PC-9 (cell line): ENCODE data around the gene NAAA. TPM values are rescaled to one million over a fixed set of nuclear protein-coding genes. Genes with fewer than 3 reads are reported as not detected.

Experiments used
- BruUV-seq: library from RNA; stranded (reverse); fragments of 400-500 nt; replicated peaks from 2 replicates; lab custom pipeline; 2021; lab: Mats Ljungman, UMichigan
- CTCF ChIA-PET: fragments of 300-600 bp; sonication (Branson Sonifier 250); formaldehyde crosslinking; loops from one replicate; lab custom pipeline; 2022; ENCODE audit warnings: antibody characterized with exemption; lab: Charles Lee
- POLR2A ChIA-PET: fragments of 300-600 bp; sonication (Branson Sonifier 250); formaldehyde crosslinking; loops from one replicate; lab custom pipeline; 2022; ENCODE audit warnings: antibody characterized with exemption; ENCODE audit not compliant: unreplicated experiment; lab: Charles Lee
- DNase-seq, 2 experiments: peaks; one replicate each; pipeline versions ENCODE4 v3.0.0 to v3.0.0-alpha.2; 2015 to 2022; ENCODE audit warnings: mixed read lengths in 1 of 2
- H2AFZ ChIP-seq: fragments of 200-600 bp; sonication (generic); 2 replicates; pipeline ENCODE4 v1.8.1; 2017; ENCODE audit warnings: antibody characterized with exemption
- H3F3A ChIP-seq: fragments of 200-600 bp; sonication (generic); 2 replicates; pipeline ENCODE4 v1.8.1; 2017; ENCODE audit warnings: antibody characterized with exemption, mild to moderate bottlenecking, low read depth; ENCODE audit not compliant: insufficient read depth
- H3K27ac ChIP-seq: fragments of 200-600 bp; sonication (generic); 2 replicates; pipeline ENCODE4 v1.6.1; 2016; ENCODE audit warnings: mixed run types
- H3K27me3 ChIP-seq: fragments of 200-600 bp; sonication (generic); 2 replicates; pipeline ENCODE4 v1.6.1; 2016; ENCODE audit warnings: low read depth, mixed run types; ENCODE audit not compliant: insufficient read depth
- H3K36me3 ChIP-seq: fragments of 200-600 bp; sonication (generic); 2 replicates; pipeline ENCODE4 v1.6.1; 2016; ENCODE audit warnings: low read depth, mixed run types
- H3K4me1 ChIP-seq: fragments of 200-600 bp; sonication (generic); replicated peaks from 2 replicates; pipeline ENCODE4 v1.6.1; 2016; ENCODE audit warnings: mixed run types; ENCODE audit not compliant: insufficient read depth
- H3K4me2 ChIP-seq: fragments of 200-600 bp; sonication (generic); 2 replicates; pipeline ENCODE4 v1.6.1; 2017; ENCODE audit warnings: mixed run types
- H3K4me3 ChIP-seq: fragments of 200-600 bp; sonication (generic); 2 replicates; pipeline ENCODE4 v1.6.1; 2016; ENCODE audit warnings: mixed run types
- H3K79me2 ChIP-seq: fragments of 200-600 bp; sonication (generic); 2 replicates; pipeline ENCODE4 v1.6.1; 2017; ENCODE audit warnings: low read depth, mixed run types
- H3K9me2 ChIP-seq: fragments of 200-600 bp; sonication (generic); 2 replicates; pipeline ENCODE4 v1.8.1; 2017; ENCODE audit warnings: mild to moderate bottlenecking; ENCODE audit not compliant: insufficient read depth
- H3K9me3 ChIP-seq: fragments of 200-600 bp; sonication (generic); 2 replicates; pipeline ENCODE4 v1.8.1; 2016; ENCODE audit warnings: low read depth; ENCODE audit not compliant: insufficient read depth
- H4K20me1 ChIP-seq: fragments of 200-600 bp; sonication (generic); 2 replicates; pipeline ENCODE4 v1.8.1; 2017; ENCODE audit not compliant: insufficient read depth
- CTCF ChIP-seq: fragments of 200-600 bp; sonication (generic); conservative IDR thresholded peaks from 2 replicates; pipeline ENCODE4 v1.6.1; 2017; ENCODE audit warnings: mixed run types, antibody characterized with exemption, mild to moderate bottlenecking, moderate library complexity
- EZH2 ChIP-seq: fragments of 200-600 bp; sonication (generic); IDR thresholded peaks from 2 replicates; pipeline ENCODE4 v1.8.0; 2017; ENCODE audit warnings: antibody characterized with exemption, low read depth
- intact Hi-C: fragments of 100-400 bp; cut with micrococcal nuclease; formaldehyde crosslinking; loops from one replicate; pipeline ENCODE4 v1.10.0; 2022; ENCODE audit not compliant: unreplicated experiment
- total RNA-seq: library from RNA; stranded (reverse); gene quantifications from 2 replicates; pipeline ENCODE4 v1.2.3, GENCODE V29; 2021

NAAA gene
- total RNA-seq, 1 experiment from 2014 or later = 3.6 TPM

GRCh38 chr4:75876218-75876617 is 64.6 kb downstream of the NAAA start:
- no TSS peak for BruUV-seq

GRCh38 chr4:75869100-75869499 is 71.7 kb downstream of the NAAA start:
- no peak for TF ChIP-seq EZH2
- no peak for TF ChIP-seq CTCF
- no TSS peak for BruUV-seq
- Histone ChIP-seq H3K79me2 (no peaks in the 10 kb centered on the region), H3K4me3 (no peak overlapping the region), H3K27me3 (no peaks in the 10 kb centered on the region), H2AFZ (no peak overlapping the region), H3K27ac (no peak overlapping the region), H3K9me3 (no peaks in the 10 kb centered on the region), H3K4me1 (no peaks in the 10 kb centered on the region), H3F3A (no peaks in the 10 kb centered on the region), H3K4me2 (no peak overlapping the region), H4K20me1 (no peaks in the 10 kb centered on the region), H3K9me2 (no peaks in the 10 kb centered on the region), H3K36me3 (no peaks in the 10 kb centered on the region)
- intact Hi-C loops = no loop called here
- ChIA-PET CTCF (interaction anchor here (0.6 kb wide), 1 partner anchor 621 kb away, joined by 3 read pairs; no protein-coding TSS in a partner anchor), POLR2A (no interaction called here)
- DNase-seq = no peak

More at GRCh38 chr4:75876218-75876617, 64.6 kb downstream of the NAAA start:
- Histone ChIP-seq H3K9me3 (no peaks in the 10 kb centered on the region), H3K27ac (no peak overlapping the region), H3K27me3 (no peaks in the 10 kb centered on the region), H3K4me2 (no peak overlapping the region), H3K36me3 (no peaks in the 10 kb centered on the region), H2AFZ (no peak overlapping the region), H4K20me1 (no peaks in the 10 kb centered on the region), H3K4me1 (no peaks in the 10 kb centered on the region), H3F3A (no peaks in the 10 kb centered on the region), H3K79me2 (no peaks in the 10 kb centered on the region), H3K4me3 (no peak overlapping the region), H3K9me2 (no peaks in the 10 kb centered on the region)
- CTCF ChIA-PET = no interaction called here
- intact Hi-C loops = no loop called here
- DNase-seq = no peak
- no peak for TF ChIP-seq EZH2
- no peak for TF ChIP-seq CTCF
- POLR2A ChIA-PET = no interaction called here

- H3K4me3 ChIP-seq = no peak overlapping the region
- POLR2A ChIA-PET = no interaction called here
Measured at GRCh38 chr4:75867130-75867529, 73.7 kb downstream of the NAAA start.

More at GRCh38 chr4:75867130-75867529, 73.7 kb downstream of the NAAA start:
- Histone ChIP-seq H3K36me3 (no peaks in the 10 kb centered on the region), H3K27me3 (no peaks in the 10 kb centered on the region), H4K20me1 (no peaks in the 10 kb centered on the region), H3K9me3 (no peaks in the 10 kb centered on the region), H3K9me2 (no peaks in the 10 kb centered on the region), H3K27ac (no peak overlapping the region), H3K79me2 (no peaks in the 10 kb centered on the region), H3K4me2 (no peak overlapping the region), H3F3A (no peaks in the 10 kb centered on the region), H2AFZ (no peak overlapping the region), H3K4me1 (no peaks in the 10 kb centered on the region)
- CTCF ChIA-PET = no interaction called here
- intact Hi-C loops = no loop called here
- TF ChIP-seq CTCF = no peak
- TF ChIP-seq EZH2 = no peak
- no TSS peak for BruUV-seq
- DNase-seq = no peak

Other genes with a start within 250 kb of the NAAA start
- gene USO1, start 216.4 kb downstream of the NAAA start, total RNA-seq = 26.5 and 33.9 TPM in 2 replicates
- not detected in 2 replicates for gene PPEF2, start 38.6 kb downstream of the NAAA start, total RNA-seq
- 14.9 and 23.2 TPM in 2 replicates for gene SDAD1, start 49.9 kb upstream of the NAAA start, total RNA-seq
- not detected in 2 replicates for gene CXCL9, start 66.5 kb upstream of the NAAA start, total RNA-seq
- gene CXCL10, start 82.5 kb upstream of the NAAA start, total RNA-seq = not detected in 2 replicates
- gene CXCL11, start 95.1 kb upstream of the NAAA start, total RNA-seq = not detected in 2 replicates
- not detected in 2 replicates for gene ART3, start 133.7 kb upstream of the NAAA start, total RNA-seq
- gene NUP54, start 207.4 kb upstream of the NAAA start, total RNA-seq = 28.4 and 30.9 TPM in 2 replicates